Liver (tissue), 3 donors: ENCODE measurements around the gene OR2V1.
"Not testable (repeated sequence)": the region's sequence is repeated elsewhere in the genome, so short reads cannot be mapped to it uniquely, and the experiment has no call there.

ENCODE experiments used
- EGR1 ChIP-seq, 2 donors: IDR thresholded peaks; 2 replicates each; pipeline ENCODE4 v1.6.1; 2016 to 2018; ENCODE audit warnings: antibody characterized with exemption in 2 of 2, low read depth in 2 of 2
- NR2F2 ChIP-seq: IDR thresholded peaks from 2 replicates; pipeline ENCODE4 v1.6.1; 2016; ENCODE audit warnings: antibody characterized with exemption
- REST ChIP-seq: IDR thresholded peaks from 2 replicates; pipeline ENCODE4 v1.6.1; 2016; ENCODE audit warnings: antibody characterized with exemption, mild to moderate bottlenecking
- YY1 ChIP-seq: IDR thresholded peaks from 2 replicates; pipeline ENCODE4 v1.6.1; 2016; ENCODE audit warnings: antibody characterized with exemption, mild to moderate bottlenecking
- TF ChIP-seq, protein P1 (sequence below): fragments of 150-350 bp; IDR thresholded peaks from 2 replicates; pipeline ENCODE4 v1.5.1; 2017; ENCODE audit warnings: improper control_type of control experiment, low read depth, low read length; ENCODE audit not compliant: missing input control
- donor health status: healthy.
- donor health status: healthy.

- TF ChIP-seq, protein P1, sequence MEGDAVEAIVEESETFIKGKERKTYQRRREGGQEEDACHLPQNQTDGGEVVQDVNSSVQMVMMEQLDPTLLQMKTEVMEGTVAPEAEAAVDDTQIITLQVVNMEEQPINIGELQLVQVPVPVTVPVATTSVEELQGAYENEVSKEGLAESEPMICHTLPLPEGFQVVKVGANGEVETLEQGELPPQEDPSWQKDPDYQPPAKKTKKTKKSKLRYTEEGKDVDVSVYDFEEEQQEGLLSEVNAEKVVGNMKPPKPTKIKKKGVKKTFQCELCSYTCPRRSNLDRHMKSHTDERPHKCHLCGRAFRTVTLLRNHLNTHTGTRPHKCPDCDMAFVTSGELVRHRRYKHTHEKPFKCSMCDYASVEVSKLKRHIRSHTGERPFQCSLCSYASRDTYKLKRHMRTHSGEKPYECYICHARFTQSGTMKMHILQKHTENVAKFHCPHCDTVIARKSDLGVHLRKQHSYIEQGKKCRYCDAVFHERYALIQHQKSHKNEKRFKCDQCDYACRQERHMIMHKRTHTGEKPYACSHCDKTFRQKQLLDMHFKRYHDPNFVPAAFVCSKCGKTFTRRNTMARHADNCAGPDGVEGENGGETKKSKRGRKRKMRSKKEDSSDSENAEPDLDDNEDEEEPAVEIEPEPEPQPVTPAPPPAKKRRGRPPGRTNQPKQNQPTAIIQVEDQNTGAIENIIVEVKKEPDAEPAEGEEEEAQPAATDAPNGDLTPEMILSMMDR: not testable (repeated sequence)
- TF ChIP-seq REST; YY1; EGR1 (IDR thresholded peaks at IDR 0.05; ENCODE audit: low read depth in 2 of 2); NR2F2: not testable (repeated sequence)
Observed at GRCh38 chr5:181097759-181098491, 33.0 kb downstream of the OR2V1 start.
